Sigmoid colon (tissue), 4 donors: ENCODE data around the gene PRKAG2.

Source experiments
- CTCF ChIP-seq, 4 experiments: fragments of 450-650 bp in 3 of 4; fragments of 200-600 bp in 1 of 4; IDR thresholded peaks; one replicate each; pipeline ENCODE4 v1.5.1; 2016 to 2019; ENCODE audit warnings: antibody characterized with exemption in 4 of 4, mild to moderate bottlenecking in 3 of 4, moderate library complexity in 2 of 4
- EP300 ChIP-seq, 4 donors: sonication (generic); formaldehyde crosslinking; IDR thresholded peaks; one replicate each; pipeline ENCODE4 v1.6.1; 2017; ENCODE audit warnings: antibody characterized with exemption in 4 of 4
- POLR2A ChIP-seq, 2 donors: fragments of 450-650 bp; IDR thresholded peaks; one replicate each; pipeline ENCODE4 v1.6.1; 2016; ENCODE audit warnings: antibody characterized with exemption in 2 of 2, mild to moderate bottlenecking in 2 of 2, moderate library complexity in 2 of 2
- POLR2AphosphoS5 ChIP-seq, 4 donors: sonication (generic); formaldehyde crosslinking; IDR thresholded peaks; one replicate each; pipeline ENCODE4 v1.6.1; 2017; ENCODE audit warnings: antibody characterized with exemption in 4 of 4

DNA sequence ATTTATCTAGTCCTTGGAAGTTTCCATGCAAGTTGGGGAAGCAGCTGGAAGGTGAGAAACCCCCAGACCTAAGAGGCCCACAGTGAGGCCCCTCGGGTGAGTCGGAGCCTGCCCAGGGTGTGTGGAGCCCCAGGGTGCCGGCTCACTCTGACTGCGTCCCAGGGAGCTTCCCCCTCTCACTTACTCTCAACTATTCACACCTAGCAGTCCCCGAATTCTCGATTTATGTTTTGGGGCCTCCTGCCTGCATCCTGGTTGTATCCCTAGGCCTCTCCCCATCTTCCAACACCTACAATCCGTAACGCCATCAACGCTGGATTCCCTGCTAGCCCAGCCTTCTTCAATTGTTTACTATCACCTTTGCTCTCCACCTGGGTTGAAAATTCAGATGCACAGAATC lies 63.9 kb downstream of the PRKAG2 start:
- TF ChIP-seq POLR2AphosphoS5 (IDR thresholded peaks at IDR 0.05) (no peak), CTCF (IDR thresholded peaks at IDR 0.05) (no peak), EP300 (IDR thresholded peaks at IDR 0.05) (no peak), POLR2A (IDR thresholded peaks at IDR 0.05) (no peak)
